Common myeloid progenitor, CD34-positive (primary cell): ENCODE measurements around the gene PHKG2.

Experiments used
- CTCF ChIA-PET: fragments of 350-600 bp; sonication (Branson Sonifier 250); formaldehyde crosslinking; loops from one replicate; lab custom pipeline; 2021; ENCODE audit warnings: antibody characterized with exemption; lab: Charles Lee
- POLR2A ChIA-PET: fragments of 350-600 bp; sonication (Branson Sonifier 250); formaldehyde crosslinking; loops from one replicate; lab custom pipeline; 2021; ENCODE audit warnings: antibody characterized with exemption; lab: Charles Lee
- DNase-seq, 3 donors: peaks; one replicate each; pipeline versions ENCODE4 v3.0.0 to v3.0.0-alpha.2; 2013
- H3K27ac ChIP-seq, 2 experiments: 1 replicate in 1 of 2; 2 replicates in 1 of 2; pipeline ENCODE4 v1.7.0; 2013; ENCODE audit warnings: inconsistent platforms in 2 of 2, low read length in 2 of 2, mild to moderate bottlenecking in 2 of 2, low read depth in 1 of 2, moderate library complexity in 1 of 2; ENCODE audit not compliant: severe bottlenecking in 2 of 2, insufficient read depth in 1 of 2, poor library complexity in 1 of 2
- H3K27me3 ChIP-seq, 5 experiments: replicated peaks in 2 of 5; 1 replicate in 3 of 5; 2 replicates in 2 of 5; pipeline versions ENCODE4 v1.6.1 to v1.7.0; 2013; ENCODE audit warnings: low read length in 4 of 5, mild to moderate bottlenecking in 2 of 5, moderate library complexity in 2 of 5, inconsistent platforms in 1 of 5; ENCODE audit not compliant: insufficient read depth in 5 of 5, control insufficient read depth in 4 of 5
- H3K36me3 ChIP-seq, 4 experiments: 1 replicate in 2 of 4; 2 replicates in 2 of 4; pipeline versions ENCODE4 v1.6.1 to v1.7.0; 2013; ENCODE audit warnings: low read length in 3 of 4, control low read depth in 1 of 4, mild to moderate bottlenecking in 1 of 4; ENCODE audit not compliant: control insufficient read depth in 4 of 4, insufficient read depth in 4 of 4
- H3K4me1 ChIP-seq, 4 experiments: 1 replicate in 3 of 4; 2 replicates in 1 of 4; pipeline versions ENCODE4 v1.6.1 to v1.7.1; 2013; ENCODE audit warnings: low read length in 3 of 4, mild to moderate bottlenecking in 3 of 4, control low read depth in 1 of 4, inconsistent platforms in 1 of 4, moderate library complexity in 1 of 4; ENCODE audit not compliant: control insufficient read depth in 4 of 4, insufficient read depth in 4 of 4; ENCODE audit errors: control extremely low read depth in 1 of 4
- H3K4me3 ChIP-seq, 7 experiments: 1 replicate in 4 of 7; 2 replicates in 3 of 7; pipeline versions ENCODE4 v1.5.1 to v1.7.0; 2013; ENCODE audit warnings: mild to moderate bottlenecking in 7 of 7, low read length in 6 of 7, moderate library complexity in 6 of 7, inconsistent platforms in 2 of 7, low read depth in 2 of 7, control low read depth in 1 of 7; ENCODE audit not compliant: insufficient read depth in 4 of 7, control insufficient read depth in 1 of 7; ENCODE audit errors: extremely low read depth in 1 of 7
- H3K9me3 ChIP-seq, 5 experiments: 1 replicate in 4 of 5; 2 replicates in 1 of 5; pipeline versions ENCODE4 v1.6.1 to v1.7.1; 2013; ENCODE audit warnings: low read length in 4 of 5, mild to moderate bottlenecking in 2 of 5, inconsistent platforms in 1 of 5, low read depth in 1 of 5, moderate library complexity in 1 of 5; ENCODE audit not compliant: control insufficient read depth in 4 of 5, insufficient read depth in 2 of 5; ENCODE audit errors: control extremely low read depth in 1 of 5
- WGBS: methylation state at CpG from one replicate; pipeline ENCODE4 v1.1.5; 2013; ENCODE audit not compliant: insufficient coverage; 5-methylcytosine and 5-hydroxymethylcytosine counted together

PHKG2 gene

GRCh38 chr16:30773826-30774225 lies 25.6 kb downstream of the PHKG2 start:
- Histone ChIP-seq H3K27me3 (no peaks in the 10 kb centered on the region), H3K4me3 (no peak overlapping the region), H3K27ac (no peak overlapping the region), H3K9me3 (no peaks in the 10 kb centered on the region), H3K36me3 (peaks cover 16 to 54% (median 35%) of the 10 kb centered on the region in 4 experiments), H3K4me1 (peaks cover 0 to 24% (median 19%) of the 10 kb centered on the region in 4 experiments)
- POLR2A ChIA-PET = no interaction called here
- WGBS = 70% methylated on average over 13 of the region's 14 CpGs
- DNase-seq = no peak
- CTCF ChIA-PET = interaction anchor here (1.2 to 1.4 kb wide), 2 partner anchors 10 to 38 kb away, joined by 3 to 7 read pairs; no protein-coding TSS in a partner anchor

GRCh38 chr16:30774367-30775130 lies 26.3 kb downstream of the PHKG2 start:
- peaks cover 0 to 24% (median 19%) of the 10 kb centered on the region in 4 experiments for H3K4me1 ChIP-seq
- no peaks in the 10 kb centered on the region for H3K9me3 ChIP-seq
- peaks cover 12 to 47% (median 30%) of the 10 kb centered on the region in 4 experiments for H3K36me3 ChIP-seq
- peak overlapping the region in 1 of 2 experiments; percentile 76 for H3K27ac ChIP-seq
- DNase-seq = no peak
- H3K4me3 ChIP-seq = peak overlapping the region in 5 of 7 experiments; percentile 69 to 81 (median 76)
- no peaks in the 10 kb centered on the region for H3K27me3 ChIP-seq
- POLR2A ChIA-PET = interaction anchor here (1.0 kb wide), 1 partner anchor 27 kb away, joined by 3 read pairs; the partner anchor contains the start of gene PHKG2
- WGBS = 63% methylated on average over 5 of the region's 8 CpGs
- CTCF ChIA-PET = interaction anchor here (1.0 to 1.4 kb wide), 5 partner anchors 11 to 159 kb away, joined by 3 to 7 read pairs (median 4); partner anchors contain the start of gene ZNF629

- CTCF ChIA-PET = interaction anchor here (1.0 to 1.4 kb wide), 4 partner anchors 12 to 159 kb away, joined by 3 to 7 read pairs (median 4); partner anchors contain the start of gene ZNF629
Measured at GRCh38 chr16:30775131-30775391, 26.8 kb downstream of the PHKG2 start.

DNA sequence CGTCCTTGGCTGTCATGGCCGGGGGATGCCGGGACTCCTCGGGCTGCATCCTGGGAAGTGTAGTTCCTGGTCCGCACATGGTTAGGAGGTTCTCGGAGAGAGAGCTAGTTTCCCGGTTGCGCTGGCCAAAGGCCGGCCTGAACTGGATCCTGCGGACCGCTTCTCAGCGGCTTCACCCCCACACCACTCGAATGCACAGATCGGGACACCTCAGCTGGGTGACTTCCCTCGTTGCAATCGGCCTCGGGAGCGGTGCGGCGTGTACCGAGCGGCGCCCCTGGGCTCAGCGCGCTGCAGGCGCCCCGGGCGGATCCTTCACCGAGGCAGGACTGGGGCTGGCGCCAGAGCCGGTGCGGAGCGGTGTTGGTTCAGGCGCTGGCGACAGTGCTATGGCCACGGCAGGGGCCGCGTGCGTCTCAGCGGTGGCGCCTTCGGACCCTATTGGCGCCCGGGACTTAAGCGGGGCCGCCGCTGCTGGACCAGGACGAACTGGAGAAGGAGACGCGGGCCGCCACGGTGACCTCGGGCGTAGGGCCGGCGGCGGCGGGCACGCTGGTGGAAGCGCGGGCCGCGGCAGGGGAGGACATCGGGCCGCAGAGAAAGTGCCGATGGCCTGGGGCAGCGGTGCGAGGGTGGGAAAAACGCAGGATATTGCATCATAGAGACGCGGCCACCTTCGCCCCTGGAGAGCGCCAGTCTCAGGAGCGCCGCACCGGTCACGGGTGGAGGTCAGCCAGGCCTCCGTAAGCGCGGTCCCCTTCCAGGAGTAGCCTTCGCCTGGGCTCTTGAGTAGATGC lies 27.4 kb downstream of the PHKG2 start:
- Histone ChIP-seq H3K27ac (peak overlapping the region in 1 of 2 experiments; percentile 76), H3K4me3 (peak overlapping the region; percentile 49 to 81 (median 74)), H3K27me3 (no peaks in the 10 kb centered on the region), H3K9me3 (no peaks in the 10 kb centered on the region), H3K36me3 (peaks cover 10 to 44% (median 27%) of the 10 kb centered on the region in 4 experiments), H3K4me1 (peaks cover 0 to 25% (median 20%) of the 10 kb centered on the region in 4 experiments)
- CTCF ChIA-PET = interaction anchor here (1.0 to 1.4 kb wide), 4 partner anchors 12 to 158 kb away, joined by 3 to 7 read pairs (median 4); partner anchors contain the start of gene ZNF629
- 0% methylated on average over 73 of the region's 81 CpGs for WGBS
- POLR2A ChIA-PET = interaction anchor here (0.6 to 1.0 kb wide), 2 partner anchors 28 to 40 kb away, joined by 3 read pairs; partner anchors contain the start of gene PHKG2
- DNase-seq = peak; percentile 34 to 69 (median 66)

More at GRCh38 chr16:30775131-30775391, 26.8 kb downstream of the PHKG2 start:
- H3K4me1 ChIP-seq = peaks cover 0 to 24% (median 20%) of the 10 kb centered on the region in 4 experiments
- H3K27ac ChIP-seq = peak overlapping the region in 1 of 2 experiments; percentile 76
- POLR2A ChIA-PET = interaction anchor here (1.0 kb wide), 1 partner anchor 27 kb away, joined by 3 read pairs; the partner anchor contains the start of gene PHKG2
- peak overlapping the region; percentile 49 to 81 (median 74) for H3K4me3 ChIP-seq
- H3K36me3 ChIP-seq = peaks cover 10 to 46% (median 29%) of the 10 kb centered on the region in 4 experiments
- no peak for DNase-seq
- no peaks in the 10 kb centered on the region for H3K9me3 ChIP-seq
- H3K27me3 ChIP-seq = no peaks in the 10 kb centered on the region
- 34% methylated on average over 8 of the region's 15 CpGs for WGBS

DNA sequence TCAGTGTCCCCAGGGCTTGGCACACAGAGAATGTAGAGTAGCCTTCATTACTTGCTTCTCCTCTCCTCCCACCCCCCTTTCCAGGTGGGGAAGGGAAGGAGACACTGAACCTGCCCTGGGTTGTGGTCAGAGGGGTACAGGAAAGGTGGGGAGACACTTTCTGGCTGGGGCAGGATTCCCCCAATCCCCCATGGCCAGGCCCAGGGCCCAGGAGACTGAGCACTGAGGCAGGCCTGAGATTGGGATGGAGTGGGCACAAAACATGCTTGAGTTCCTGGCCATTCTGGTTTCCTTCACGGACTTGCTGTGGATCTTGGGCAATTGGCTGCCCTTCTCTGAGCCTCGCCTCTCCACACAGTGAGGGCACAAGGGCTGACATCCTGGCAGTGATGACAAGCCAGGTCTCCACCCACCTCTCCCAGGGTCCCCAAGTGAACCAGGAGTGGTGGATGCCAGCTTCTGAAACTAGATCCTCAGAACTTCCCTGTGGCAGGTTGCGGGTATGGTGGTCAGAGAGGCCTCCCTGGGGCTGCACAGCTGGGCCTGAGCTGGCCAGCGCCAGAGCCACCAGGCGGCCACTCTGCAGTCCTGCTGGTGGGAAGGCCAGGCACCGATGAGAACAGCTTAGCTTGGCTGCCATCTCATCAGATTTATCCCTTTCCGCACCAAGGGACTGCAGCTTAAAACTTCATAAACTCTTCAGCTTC lies 29.5 kb downstream of the PHKG2 start:
- ChIA-PET POLR2A (interaction anchor here (0.6 kb wide), 1 partner anchor 10 kb away, joined by 3 read pairs; no protein-coding TSS in a partner anchor), CTCF (interaction anchor here (1.0 to 2.2 kb wide), 6 partner anchors 11 to 165 kb away, joined by 3 to 8 read pairs (median 4); no protein-coding TSS in a partner anchor)
- peak overlapping the region in 1 of 2 experiments; percentile 39 for H3K27ac ChIP-seq
- H3K27me3 ChIP-seq = no peaks in the 10 kb centered on the region
- no peak for DNase-seq
- no peaks in the 10 kb centered on the region for H3K9me3 ChIP-seq
- WGBS = 100% methylated on average over 5 of the region's 7 CpGs
- H3K4me1 ChIP-seq = peaks cover 0 to 25% (median 20%) of the 10 kb centered on the region in 4 experiments
- H3K4me3 ChIP-seq = no peak overlapping the region
- peaks cover 10 to 38% (median 24%) of the 10 kb centered on the region in 4 experiments for H3K36me3 ChIP-seq

DNA sequence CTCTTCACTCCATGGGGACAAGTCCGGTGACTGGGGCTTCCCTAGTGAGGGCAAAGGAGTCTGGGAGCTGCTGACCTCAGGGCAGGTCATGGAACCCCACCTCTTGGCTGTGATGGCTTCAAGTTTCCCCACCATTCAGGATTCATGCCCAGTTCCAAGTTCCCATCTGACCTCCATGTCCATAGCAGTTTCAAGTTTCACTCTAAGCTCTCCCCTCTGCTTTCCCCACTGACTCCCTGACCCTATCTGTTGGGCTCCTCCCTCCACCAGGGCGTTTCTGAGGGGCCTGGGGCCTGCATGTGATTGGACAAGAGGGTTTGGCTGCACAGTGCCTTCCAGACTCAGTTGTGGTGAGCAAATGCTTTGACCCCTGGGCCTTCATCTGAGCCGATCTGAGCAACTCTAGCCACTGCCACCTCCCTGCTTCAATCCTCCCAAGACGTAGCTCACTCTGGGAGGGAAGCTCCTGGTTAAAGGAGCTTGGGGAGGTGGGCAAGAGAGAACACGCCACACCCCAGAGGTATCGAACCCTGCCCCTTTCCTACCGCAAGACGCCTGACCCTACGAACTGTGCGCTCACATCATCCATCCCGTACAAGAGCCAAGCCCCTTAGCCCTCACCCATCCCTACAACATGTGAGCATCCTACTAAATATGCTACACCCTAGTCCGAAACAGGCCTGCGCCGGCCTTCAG lies 30.5 kb downstream of the PHKG2 start:
- Histone ChIP-seq H3K4me3 (no peak overlapping the region), H3K27ac (peak overlapping the region in 1 of 2 experiments; percentile 39), H3K9me3 (no peaks in the 10 kb centered on the region), H3K4me1 (peaks cover 0 to 25% (median 20%) of the 10 kb centered on the region in 4 experiments), H3K27me3 (no peaks in the 10 kb centered on the region), H3K36me3 (peaks cover 4 to 38% (median 25%) of the 10 kb centered on the region in 4 experiments)
- over 99% methylated on average over 13 of the region's 14 CpGs for WGBS
- ChIA-PET POLR2A (no interaction called here), CTCF (interaction anchor here (1.4 to 2.2 kb wide), 4 partner anchors 14 to 164 kb away, joined by 3 to 8 read pairs (median 4); no protein-coding TSS in a partner anchor)
- no peak for DNase-seq
